Globus pallidus (tissue), 1 donor: Measurements from ENCODE around the gene P4HB.

Experiments used
- DNase-seq: peaks from one replicate; pipeline ENCODE4 v3.0.0-alpha.2; 2015; ENCODE audit warnings: low spot score

The P4HB gene

GRCh38 chr17:81859906-81860755, at the start of gene P4HB:
Gene P4HB (minus strand): TSS chr17:81860535. CDS start chr17:81860471, 64 bp downstream.
- DNase-seq = no peak

DNA sequence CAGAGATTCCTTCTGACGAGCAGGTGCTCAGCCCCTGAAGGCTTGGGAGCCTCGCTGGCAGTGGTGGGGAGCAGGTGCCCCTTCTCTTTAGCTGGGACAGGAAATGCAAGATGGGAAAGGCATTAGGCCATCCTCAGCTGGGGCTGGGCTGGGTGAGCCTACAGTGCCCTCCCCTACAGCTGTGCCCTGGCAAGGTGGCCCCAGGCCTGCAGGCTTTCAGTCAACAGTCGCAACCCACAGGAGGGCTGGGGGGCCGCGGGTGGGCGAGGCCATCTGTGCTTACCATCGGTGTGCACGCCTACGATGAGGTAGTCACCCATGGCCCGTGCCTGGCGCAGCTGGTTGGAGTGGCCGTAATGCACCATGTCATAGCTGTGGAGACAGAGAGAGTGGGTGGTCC, 48.9 kb upstream of the P4HB start:
- no peak for DNase-seq

DNA sequence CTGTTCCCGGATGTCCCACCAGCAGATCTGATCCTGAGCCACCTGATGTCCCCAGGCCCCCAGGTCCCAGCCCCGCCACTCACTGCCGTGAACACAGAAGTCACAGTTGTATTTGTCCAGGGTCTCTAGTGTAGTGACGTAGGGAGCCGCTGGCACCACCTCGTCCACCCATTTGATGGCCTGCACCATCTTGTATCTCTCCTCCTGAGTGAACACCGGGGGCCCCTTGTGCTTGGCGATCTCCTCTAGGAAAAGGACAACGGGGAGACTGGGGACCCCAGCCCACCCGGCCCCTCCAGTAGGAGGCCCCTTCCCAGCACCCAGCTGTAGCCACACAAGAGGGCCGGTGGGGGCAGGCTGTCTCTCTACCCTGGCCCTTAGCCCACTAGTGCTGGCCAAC, 48.5 kb upstream of the P4HB start:
- DNase-seq = no peak

- no peak for DNase-seq
Observed at GRCh38 chr17:81907219-81908145, 47.1 kb upstream of the P4HB start.

DNA sequence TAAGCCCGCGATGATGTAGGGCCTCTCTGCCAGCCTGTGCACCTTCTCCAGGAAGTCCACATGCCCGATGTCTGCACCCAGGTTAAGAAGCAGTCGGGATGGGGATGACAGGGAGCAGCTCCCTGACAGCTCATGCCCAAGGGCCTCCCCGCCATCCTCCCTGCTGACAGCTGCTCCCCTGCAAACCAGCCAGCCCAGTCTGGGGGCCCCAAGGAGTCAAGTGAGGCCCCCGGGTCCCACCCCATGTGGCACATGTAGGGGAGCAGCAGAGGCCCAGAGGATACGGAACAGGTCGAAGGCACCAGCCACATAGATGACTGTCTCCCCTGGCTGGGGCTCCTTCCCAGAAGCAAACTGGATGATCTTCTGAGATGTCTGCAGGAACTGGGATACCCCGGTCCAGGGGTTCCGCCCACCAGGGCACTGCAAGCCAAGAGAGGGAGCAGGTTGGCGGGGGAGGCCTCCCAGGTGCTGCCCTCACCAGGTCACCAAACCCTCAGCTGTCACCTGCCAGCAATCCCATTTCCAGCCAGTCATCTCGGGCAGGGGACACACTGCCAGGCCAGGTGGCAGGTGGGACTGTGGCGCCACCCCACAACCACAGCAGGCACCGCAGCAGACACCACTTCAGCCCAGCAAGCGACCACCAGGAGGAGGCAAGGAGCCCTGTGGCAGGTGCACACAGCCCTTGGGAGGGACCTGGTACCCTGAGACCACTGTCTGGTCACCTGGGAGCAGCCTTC, 46.3 kb upstream of the P4HB start:
- no peak for DNase-seq

- no peak for DNase-seq
Observed at GRCh38 chr17:81905993-81906392, 45.7 kb upstream of the P4HB start.

DNA sequence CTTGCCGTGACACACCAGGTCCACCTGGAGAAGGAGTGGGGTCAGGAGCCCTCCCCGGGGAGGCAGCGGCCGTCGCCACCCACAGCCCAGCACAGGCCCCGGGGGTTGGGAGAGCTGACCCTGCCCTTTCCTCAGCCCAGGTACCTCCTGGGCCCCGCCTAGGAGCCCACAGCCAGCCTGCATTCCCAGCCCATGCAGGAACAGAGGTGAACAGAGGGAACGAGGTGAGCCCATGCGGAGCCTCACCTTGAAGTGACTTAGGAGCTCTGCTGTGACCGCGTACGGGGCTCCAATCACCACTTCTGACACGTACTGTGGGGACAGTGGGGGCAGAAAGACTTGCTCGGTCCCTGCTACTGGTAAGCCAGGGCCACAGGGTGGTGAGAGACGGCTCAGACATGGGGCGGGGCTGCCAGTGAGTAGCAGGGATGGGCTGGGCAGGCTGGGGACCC, 45.1 kb upstream of the P4HB start:
- DNase-seq = no peak

GRCh38 chr17:81904600-81905423, 44.5 kb upstream of the P4HB start:
- no peak for DNase-seq

GRCh38 chr17:81903896-81904599, 43.7 kb upstream of the P4HB start:
- no peak for DNase-seq

DNA sequence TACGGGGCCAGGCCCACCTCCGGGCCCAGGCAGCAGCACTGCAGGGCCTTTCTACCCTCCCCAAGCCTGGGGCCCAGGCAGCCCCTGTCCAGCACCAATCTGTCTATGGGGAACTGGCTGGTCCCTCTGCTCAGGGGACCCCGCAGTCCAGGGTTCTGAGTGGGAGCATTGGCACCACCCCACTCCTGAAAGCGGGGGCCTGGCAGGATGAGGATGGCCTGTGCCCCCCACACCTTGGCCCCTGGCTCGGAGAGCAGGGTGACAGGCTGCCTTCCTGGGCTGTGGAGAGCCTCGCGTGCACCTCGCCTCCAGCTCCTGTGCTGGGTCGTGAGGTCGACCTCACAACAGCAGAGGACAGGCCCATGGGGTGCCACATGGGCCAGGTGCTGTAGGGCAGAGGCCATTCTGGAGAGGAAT, 43.1 kb upstream of the P4HB start:
- no peak for DNase-seq

DNA sequence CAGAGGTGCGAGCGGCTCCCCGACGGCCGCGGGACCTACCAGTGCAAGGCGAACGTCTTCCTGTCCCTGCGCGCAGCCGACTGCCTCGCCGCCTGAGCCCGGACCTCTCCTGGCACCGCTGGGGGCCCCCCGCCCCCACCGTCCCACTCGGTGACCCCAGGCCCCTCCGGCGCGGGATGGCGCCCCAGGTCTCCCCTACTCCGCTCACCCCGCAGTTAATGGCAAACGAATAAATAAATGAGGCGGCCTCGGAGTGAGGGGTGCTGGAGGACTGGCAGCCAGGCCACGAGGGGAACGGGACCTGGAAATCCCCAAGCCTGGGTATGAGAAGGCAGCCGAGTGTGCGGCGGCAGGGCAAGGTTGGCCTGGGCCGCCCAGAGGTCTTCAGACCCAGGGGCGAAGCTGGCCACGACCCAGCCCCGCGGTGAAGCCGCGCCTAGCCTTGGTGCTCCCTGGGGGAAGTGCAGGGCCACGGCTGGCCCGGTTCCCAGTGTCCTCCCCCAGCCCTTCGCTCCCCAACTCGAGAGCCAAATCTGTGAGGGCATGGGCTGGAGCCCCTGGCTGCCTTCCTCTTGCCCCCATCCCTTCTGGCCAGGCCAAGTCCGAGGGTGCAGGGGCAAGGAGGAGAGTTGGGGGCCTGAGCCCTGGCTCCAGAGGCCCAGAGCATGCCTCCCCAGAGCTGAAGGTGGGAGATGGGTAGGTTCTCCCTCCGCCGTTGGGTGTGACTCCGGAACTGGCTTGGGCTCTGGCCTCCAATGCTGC, 42.5 kb upstream of the P4HB start:
- no peak for DNase-seq

GRCh38 chr17:81902023-81902652, 41.8 kb upstream of the P4HB start, which contains the start of gene NPB:
Gene NPB (plus strand): TSS chr17:81902238. CDS start chr17:81902278, 40 bp downstream.
- DNase-seq = no peak

GRCh38 chr17:81901167-81902022, 41.1 kb upstream of the P4HB start:
- no peak for DNase-seq

GRCh38 chr17:81900181-81900820, 40.0 kb upstream of the P4HB start:
- no peak for DNase-seq

DNA sequence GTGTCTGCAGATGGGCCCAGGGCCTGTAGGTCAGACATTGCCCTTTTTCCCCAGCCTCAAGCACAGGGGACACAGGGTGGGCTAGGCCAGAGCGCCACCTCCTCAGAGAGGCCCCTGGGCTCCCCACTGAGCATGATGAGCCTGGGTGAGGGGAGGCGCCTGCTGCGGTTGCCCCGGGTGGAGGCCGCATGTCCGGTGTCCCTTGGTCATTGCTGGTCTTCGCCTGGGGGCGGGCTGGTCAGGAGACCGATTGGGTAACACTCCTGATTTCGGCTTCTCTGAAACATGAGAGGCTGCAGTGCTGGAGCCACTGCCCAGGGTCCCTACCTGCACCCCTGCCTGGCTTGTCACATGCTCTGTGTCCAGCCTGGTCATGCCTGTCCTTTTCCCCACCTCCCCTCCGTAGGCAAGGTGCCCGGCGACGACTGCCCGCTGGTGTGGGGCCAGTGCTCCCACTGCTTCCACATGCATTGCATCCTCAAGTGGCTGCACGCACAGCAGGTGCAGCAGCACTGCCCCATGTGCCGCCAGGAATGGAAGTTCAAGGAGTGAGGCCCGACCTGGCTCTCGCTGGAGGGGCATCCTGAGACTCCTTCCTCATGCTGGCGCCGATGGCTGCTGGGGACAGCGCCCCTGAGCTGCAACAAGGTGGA, 39.3 kb upstream of the P4HB start:
- no peak for DNase-seq

DNA sequence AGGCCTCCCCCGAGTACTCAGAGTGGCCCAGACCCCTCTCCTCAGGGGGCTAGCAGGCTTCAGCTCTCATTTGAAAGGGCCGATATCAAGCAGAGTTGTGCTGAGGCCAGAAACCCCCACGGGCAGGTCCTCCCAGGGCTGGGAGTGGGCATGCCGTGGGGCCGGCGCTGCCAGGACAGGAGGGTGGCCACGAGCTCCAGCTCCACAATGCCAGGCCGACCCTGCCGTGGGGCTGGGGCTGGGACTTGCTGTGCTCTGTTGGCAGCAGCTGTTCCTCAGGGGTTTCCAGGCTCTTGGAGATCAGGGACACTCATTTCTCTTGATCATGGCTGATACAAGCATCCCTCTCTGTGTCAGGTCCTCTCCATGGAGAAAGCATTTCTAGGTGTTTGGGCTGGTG, 38.5 kb upstream of the P4HB start:
- DNase-seq = no peak
